DOHH2 (cell line): ENCODE measurements around the gene RALBP1.

Experiments
- EZH2phosphoT487 ChIP-seq: fragments of 200-600 bp; sonication (generic); IDR thresholded peaks from 2 replicates; pipeline ENCODE4 v1.6.1; 2017; ENCODE audit warnings: borderline replicate concordance, mild to moderate bottlenecking, antibody characterized with exemption, low read length, moderate library complexity, mixed read lengths
- TF ChIP-seq, protein P1 (sequence below): fragments of 200-600 bp; sonication (generic); IDR thresholded peaks from one replicate; pipeline ENCODE4 v1.5.1; 2014; ENCODE audit warnings: antibody characterized with exemption, mild to moderate bottlenecking, low read depth, low read length; ENCODE audit not compliant: poor library complexity, severe bottlenecking

DNA sequence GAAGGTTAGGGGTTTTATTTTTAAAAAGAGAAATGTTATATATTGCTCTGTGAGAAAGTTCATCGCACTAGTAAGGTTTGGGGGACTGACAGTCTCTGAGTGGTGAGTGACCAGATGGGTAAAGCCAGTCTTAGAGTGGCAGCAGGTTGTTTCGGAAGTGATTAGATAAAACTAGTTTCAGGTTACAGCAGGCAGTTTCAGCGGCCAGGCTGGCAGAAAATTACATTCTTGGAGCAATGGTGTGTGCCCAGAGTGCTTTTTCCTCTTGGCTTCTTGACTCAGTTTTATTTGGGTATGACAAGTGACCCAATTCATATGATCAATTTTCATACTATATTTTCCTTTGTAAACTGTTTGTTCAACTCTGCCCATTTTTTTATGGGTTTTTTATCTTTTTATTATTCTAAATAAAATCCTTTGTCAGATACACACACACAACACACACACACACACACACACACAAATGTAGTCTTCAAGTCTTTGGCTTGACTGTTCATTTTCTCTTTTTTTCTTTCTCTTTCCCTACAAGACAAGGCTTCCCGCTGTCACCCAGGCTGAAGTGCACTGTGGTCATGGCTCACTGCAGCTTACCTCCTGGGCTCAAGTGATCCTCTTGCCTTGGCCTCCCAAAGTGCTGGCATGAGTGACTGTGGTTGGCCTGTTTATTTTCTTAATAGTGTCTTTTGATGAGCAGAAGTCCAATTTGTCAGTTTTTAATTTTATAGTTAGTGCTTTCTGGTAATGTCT lies 30.9 kb downstream of the RALBP1 start:
- TF ChIP-seq, protein P1, sequence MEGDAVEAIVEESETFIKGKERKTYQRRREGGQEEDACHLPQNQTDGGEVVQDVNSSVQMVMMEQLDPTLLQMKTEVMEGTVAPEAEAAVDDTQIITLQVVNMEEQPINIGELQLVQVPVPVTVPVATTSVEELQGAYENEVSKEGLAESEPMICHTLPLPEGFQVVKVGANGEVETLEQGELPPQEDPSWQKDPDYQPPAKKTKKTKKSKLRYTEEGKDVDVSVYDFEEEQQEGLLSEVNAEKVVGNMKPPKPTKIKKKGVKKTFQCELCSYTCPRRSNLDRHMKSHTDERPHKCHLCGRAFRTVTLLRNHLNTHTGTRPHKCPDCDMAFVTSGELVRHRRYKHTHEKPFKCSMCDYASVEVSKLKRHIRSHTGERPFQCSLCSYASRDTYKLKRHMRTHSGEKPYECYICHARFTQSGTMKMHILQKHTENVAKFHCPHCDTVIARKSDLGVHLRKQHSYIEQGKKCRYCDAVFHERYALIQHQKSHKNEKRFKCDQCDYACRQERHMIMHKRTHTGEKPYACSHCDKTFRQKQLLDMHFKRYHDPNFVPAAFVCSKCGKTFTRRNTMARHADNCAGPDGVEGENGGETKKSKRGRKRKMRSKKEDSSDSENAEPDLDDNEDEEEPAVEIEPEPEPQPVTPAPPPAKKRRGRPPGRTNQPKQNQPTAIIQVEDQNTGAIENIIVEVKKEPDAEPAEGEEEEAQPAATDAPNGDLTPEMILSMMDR = no peak
- TF ChIP-seq EZH2phosphoT487 = no peak
